GM18519 (cell line): Measurements from ENCODE around the gene NEDD4L.

Experiments used
- ATAC-seq: cut with Tn5 transposase; IDR thresholded peaks from one replicate; pipeline ENCODE4 v1.9.1; 2021; ENCODE audit warnings: mild to moderate bottlenecking, moderate library complexity; ENCODE audit not compliant: unreplicated experiment, low FRiP score

The NEDD4L gene

DNA sequence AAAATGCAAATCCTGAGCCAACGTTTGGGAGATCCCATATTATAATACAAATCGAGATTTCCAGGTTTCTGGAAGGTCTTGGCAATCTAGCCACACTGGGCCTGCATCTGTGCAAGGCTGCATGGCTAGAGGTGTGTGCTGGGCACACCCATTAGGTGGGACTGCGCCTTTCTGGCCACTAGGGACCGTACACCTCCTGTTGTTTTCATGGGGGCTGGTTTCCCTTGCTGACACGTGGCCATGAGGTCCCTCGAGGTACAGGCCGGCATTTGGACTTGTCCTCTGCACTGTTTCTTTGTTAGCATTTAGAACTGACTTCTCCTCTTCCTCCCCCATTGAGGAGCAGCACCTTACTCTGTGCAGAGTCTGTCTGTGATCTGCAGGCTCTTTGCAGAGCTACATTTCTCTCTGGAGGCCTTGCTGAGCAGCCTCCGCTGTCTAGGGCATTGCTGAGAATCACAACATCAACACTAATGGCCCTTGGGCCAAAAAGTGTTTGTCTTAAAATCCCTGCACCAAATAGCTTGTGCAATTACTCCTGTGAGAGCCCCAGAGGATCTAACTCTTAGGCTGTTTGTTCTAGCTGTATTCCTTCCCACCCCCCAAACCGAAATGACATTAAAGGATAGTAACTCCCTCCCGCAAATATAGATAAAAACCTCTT, 131.2 kb downstream of the NEDD4L start:
- no peak for ATAC-seq

DNA sequence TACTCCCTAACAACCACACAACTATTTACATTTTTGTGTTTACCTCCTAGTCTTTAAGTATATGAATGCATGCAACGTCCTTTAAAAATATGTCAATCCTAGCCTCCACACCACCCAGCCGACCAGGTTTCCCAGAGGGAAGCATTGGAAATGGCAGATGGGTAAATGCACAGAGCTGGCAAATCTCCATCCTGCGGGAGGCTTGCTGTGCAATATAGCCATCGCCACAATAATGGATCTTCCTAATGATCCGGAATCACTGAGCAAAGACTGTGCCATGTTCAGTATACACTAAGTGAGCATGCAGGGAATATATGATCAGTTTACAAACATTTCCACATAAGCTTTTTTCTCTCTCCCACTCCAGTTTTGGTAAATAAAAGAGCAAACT, 131.8 kb downstream of the NEDD4L start:
- ATAC-seq = no peak

DNA sequence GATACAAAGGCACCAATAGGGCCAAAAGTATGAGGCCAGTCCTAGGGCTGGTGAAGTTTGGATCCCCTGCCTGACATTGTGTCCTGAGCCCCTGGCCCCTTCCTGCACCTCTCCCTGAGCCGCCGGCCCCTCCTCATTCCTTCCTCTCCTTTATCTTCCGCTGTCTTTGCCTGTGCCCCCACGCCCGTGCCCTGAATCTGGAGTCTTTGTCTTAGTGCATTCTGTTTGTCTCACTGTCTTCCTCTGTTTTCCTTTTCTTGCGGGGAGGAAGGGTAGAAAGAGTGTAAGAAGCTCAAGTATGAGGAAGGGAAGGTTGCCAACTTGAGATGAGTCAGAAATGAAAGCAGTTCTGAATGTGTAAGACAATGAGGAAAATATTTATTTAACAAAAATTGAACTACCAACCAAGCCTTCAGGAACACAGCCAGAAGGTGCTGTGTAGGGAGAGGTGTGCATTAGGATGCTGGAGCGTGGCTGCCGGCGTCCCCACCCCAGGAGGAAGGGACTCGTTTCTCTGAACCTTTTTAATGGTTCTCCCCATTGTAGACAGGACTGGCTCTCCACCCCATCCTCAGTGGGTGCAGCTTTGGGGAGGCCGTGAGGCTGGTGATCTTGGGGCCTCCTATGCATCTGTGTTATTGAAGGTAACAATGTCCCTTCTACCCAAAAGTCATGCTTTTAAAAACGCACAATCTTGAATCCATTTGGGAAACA, 133.1 kb downstream of the NEDD4L start:
- ATAC-seq = no peak

DNA sequence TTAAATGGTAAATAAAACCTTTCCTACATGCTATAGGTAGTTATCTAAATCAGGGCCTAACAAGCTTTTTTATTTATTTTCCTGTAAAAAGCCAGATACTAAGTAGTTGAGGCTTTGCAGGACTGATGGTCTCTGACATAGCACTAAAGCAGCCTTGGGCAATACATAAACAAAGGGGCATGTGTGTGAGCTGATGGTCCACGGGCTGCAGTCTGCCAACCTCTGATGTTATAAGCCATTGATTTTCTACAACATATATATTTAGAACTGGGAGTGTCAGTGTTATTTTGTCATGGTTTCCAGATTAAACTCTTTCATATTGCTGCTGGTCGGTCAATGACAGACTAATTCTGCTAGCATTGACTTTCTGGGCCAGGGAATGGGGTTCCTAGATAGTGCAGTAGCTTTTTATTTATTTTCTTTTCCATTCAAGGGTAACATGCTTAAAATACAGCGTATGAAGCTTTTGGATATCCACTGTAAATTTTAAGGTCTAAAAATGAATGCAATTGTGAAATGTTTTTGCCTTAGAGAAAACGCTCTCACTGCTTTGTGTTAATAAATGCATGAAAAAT, 134.0 kb downstream of the NEDD4L start:
- ATAC-seq = no peak

DNA sequence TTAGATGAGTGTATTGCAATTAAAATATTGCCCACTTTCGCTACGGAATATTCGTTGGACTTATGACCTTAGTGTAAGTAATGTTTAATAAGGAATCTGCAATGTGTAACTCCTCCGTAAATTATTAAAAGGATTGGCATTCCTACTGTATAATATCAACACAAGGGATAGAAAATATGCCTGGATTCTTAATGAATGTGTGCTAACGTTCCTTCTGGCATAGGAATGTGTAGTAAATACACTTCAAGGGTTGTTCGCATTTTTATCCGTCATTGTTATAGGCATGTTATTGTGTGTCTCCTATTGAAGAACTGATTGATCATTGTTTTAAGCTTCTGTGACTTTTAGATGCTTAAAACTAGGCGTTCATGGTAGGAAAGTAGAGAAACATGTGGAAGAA, 134.5 kb downstream of the NEDD4L start:
- ATAC-seq = no peak

DNA sequence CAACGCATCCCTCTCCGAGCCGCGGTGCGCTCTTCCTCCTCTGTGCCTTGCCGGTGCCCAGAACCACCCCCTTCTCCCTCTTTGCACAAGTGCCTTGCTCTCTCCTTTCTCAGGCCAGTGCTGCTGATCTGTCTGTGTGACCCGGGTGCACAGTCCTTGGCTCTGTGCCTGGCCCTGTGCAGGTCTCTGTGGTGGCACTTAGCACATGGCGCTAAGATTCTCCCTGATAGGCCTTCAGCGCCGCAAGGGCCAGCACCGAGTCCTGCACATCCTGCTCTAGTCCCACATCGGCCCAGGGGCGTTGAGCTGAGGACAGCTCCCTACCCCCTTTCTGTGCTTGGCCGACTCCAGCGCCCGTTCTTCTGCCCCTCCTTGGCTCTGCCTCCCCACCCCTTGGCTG, 136.1 kb downstream of the NEDD4L start:
- ATAC-seq = no peak

DNA sequence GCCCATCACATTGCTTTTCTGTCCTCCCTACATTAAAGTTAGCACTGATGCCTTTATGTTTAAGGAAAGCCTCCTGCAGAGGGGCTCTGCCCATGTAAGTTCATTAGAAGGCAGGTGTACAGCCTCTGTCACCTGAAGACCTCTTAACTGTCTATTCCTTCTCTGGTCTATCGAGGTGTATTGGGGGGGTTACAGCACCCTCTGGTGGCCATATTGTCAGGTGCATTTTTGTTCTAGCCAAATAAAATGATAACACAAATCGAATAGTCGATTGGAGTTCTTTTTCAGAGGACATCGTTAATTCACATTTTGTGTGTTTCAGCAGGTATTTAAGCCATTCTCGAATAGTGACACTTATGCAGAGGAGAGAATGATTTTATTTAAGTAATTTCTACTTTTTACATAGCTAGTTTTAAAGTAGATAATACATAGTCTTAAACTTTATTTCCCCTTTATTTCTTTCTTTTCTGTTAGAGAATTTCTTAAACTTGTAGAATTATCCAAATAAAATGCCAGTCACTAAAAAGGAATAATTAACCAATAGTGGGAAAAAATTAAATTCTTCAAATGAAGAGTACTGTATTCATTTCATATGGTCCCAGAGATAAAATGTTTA, 136.8 kb downstream of the NEDD4L start:
- ATAC-seq = no peak

DNA sequence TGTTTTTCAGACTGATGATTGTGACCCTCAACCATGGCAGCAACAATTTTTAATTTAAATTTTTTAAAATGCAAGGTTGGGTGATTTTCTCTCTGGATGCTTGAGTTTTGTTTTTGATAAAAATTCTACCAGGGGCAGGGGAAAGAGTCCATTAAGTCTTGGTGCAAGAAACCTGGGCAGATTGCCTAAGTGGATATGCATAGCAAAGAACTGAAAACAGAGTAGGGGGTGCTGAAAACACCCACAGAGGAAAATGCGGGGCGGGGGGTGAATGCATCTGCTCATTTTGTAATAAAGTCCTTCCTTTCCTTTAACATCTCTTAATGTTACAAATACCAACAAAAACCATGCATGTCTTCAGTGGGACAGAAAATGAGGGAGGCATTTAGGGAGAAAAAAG, 138.0 kb downstream of the NEDD4L start:
- ATAC-seq = no peak

DNA sequence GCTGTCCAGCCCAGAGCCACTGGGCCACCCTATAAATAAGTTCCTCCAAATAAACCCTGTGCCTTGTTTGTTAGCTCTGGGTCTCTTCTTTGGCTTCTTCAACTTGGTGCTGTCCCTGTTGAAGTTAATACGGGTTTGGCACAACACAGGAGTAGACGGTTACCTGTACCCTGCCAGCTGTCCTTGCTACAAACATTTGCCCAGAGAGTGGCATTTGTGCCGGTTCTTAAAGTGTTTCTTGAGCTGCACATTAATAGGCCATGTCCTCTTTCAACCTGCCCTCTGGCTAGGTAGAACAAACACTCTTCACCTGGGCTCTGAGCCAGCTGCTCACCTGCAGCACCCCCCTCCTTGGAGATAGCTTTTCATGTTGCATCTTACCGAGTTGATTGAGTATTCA, 139.2 kb downstream of the NEDD4L start:
- no peak for ATAC-seq

DNA sequence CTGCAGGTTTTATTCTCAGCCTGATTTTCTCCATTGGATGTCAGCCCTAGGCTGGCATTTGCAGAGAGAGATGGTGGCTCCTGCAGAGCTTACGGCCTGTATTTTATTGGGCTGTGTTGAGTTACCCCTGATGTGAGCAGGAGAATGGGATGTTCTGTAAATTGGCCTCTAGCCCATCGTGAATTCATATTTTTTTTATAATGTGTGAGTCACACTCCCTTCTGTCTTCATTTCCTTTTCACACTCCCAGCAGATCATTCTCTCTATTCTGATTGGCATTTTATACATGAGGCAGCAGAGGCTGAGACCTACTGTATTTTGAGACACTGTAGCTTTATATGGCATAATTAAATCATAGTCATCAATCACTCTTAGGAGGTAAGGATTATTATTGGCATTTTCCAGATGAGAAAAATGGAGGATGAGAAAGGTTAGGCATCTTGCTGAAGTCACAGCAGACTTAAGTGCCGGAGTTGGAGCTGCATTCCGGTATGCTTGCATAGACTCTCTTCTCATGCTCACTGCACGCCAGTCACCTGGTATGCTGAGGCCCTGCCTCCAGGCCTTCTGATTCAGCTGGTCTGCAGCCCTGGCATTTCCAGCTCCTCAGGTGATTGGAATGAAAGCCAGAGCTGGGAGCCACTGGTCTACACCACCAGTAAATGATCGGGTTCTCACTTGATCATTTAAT, 142.4 kb downstream of the NEDD4L start:
- ATAC-seq = no peak

DNA sequence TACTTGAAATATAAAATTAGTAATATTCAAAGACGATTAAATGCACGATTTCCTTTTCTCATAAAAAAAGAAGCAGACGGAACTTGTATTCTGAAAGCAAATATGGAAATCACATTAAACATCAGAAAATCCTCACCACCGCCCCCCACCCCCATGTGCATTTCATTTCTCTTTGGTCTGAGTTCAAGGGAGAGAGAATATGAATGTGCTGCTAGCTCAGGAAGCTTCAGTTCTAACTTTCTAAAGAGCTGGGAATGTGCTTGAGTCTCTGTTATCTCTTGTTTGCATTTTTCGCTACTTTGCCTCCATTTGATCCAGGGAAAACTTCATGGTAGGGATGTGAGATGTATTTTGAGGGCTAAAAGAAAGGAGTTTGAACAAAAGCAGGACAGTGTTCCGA, 143.6 kb downstream of the NEDD4L start:
- ATAC-seq = no peak

DNA sequence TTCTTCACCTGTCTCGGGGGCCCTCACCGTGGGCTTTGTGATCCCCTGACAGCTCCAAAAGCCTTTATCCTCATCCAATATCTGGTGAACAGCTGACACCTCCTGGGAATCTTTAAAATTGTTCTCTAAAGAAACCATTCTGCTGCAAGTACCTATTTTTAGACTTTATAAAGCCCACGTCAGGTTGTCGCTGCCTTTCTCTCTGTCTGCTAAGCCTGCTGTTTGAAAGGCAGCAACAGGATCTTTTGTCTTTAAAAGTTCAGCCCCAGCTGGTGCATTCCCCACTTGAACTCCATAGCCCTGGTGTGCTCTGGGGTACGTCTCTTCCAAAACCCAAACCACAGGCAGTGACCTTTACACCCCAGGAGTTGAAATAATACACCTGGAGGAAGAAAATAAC, 145.0 kb downstream of the NEDD4L start:
- no peak for ATAC-seq

DNA sequence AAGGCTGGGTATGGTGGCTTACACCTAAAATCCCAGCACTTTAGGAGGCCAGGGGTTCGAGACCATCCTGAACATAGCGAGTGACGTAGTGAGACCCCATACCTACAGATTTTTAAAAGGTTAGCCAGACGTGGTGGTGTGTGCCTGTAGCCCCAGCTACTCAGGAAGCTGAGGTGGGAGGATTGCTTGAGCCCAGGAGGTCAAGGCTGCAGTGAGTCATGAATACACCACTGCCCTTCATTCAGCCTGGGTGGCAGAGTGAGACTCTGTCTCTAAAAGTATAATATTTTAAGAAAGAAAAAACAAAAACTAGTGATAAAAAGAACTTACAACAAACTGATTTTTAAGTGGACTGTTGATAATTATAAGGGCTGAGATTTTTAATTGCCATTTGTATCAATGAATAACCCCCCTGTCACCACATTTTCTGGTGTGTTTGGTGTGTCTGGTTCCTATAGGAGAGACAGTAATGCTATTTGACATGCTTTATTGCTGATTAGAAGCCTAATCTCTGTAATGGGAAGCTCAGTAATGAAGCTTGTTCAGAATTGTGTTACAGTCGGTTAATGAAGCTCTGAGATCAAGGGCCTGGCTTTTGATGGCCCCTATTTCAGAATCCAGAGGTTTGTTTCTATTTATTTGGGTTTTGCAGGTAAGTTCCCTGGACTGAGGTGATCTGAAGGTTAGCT, 147.0 kb downstream of the NEDD4L start:
- no peak for ATAC-seq

DNA sequence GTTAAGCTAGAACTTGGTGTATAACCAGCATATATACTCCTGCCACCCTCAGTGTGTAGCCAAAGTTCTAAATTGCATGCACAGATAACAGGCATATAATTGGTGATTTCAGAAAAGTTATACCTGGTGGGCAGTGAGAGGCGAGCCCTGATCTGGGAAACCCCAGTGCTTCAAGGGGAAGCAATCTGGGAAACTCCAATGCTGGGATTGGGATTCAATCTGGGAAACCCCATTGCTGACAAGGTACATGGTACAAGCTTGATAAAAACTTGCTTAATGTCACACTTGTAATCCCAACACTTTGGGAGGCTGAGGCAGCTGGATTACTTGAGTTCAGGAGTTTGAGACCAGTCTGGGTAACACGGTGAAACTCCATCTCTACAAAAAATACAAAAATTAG, 147.6 kb downstream of the NEDD4L start:
- no peak for ATAC-seq

DNA sequence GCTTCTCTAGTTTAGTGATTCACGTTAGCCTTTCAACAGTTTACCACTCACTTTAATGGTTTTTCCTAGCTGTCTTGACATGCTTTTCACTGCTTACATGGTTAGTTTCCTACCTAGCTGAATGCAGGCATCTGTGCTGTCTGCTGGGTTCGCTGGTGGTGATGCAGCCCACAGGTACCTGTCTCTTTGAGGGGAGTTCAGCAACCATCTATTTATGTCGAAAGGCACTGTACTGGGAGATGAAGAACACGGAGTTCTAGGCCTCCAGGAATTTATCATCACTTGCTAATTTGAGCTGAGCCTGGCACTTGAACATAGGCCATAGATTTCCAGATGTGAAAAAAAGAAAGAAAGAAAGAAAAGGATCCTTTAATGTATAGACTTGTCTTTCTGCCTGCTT, 148.5 kb downstream of the NEDD4L start:
- ATAC-seq = no peak

DNA sequence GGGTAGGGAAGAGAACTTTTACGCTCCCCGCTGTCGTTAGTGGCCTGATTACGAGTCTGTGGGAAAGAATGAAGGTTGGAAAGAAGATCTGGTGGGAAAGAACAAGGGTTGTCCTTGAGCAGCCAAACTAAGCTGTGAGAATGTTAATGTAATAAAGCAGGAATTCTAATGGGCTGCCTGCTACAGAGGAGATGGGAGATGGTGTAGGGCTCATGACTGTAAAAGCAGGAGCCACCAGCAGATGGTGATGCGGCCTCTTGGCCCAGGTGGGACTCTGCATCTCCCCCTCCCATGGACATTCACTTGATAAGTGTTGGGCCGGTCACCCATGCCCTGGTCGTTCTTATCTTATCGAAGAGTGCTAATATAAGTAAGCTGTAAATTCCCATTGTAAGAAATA, 150.0 kb downstream of the NEDD4L start:
- ATAC-seq = no peak

DNA sequence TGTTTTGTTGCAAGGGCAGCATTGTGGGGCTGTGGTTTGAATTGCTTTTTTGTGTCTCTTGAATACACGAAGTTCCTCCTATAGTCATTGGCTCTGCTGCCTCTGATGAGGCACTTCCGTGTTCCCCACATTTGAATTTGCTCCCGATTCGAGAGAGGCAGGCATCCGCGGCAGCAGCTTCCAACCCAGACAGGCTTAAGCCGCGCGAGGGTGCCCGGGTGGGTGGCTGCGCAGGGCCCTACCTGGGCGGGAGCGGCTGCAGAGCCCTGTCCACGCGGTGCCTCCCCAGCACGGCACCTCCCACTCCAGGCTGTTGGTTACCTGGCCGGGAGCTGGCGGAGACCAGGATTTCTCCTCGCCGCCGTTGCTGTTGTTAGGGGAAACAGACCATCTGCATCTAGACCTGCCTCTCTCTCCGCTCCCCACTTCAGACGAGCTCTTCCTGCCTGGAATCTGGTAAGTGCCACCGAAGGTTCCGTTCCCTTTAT, 151.3 kb downstream of the NEDD4L start:
- no peak for ATAC-seq

DNA sequence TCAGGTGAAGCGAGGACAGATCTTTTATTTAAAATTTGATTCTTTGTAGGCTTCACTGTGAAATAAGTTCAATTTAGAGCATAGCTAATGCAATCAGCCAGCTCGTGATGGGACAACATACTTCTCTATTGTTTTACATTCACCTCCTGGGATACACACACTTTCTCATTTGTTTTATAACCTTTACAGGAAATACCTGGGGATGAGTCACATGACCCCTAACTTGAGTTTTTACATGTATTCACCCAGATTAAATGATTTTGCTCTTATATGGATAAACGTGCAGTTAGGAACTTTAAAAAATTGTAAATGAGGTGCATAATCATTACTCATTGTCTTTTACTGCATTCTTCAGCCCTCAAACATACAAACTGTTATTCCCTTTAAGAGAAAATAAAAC, 152.1 kb downstream of the NEDD4L start:
- no peak for ATAC-seq

DNA sequence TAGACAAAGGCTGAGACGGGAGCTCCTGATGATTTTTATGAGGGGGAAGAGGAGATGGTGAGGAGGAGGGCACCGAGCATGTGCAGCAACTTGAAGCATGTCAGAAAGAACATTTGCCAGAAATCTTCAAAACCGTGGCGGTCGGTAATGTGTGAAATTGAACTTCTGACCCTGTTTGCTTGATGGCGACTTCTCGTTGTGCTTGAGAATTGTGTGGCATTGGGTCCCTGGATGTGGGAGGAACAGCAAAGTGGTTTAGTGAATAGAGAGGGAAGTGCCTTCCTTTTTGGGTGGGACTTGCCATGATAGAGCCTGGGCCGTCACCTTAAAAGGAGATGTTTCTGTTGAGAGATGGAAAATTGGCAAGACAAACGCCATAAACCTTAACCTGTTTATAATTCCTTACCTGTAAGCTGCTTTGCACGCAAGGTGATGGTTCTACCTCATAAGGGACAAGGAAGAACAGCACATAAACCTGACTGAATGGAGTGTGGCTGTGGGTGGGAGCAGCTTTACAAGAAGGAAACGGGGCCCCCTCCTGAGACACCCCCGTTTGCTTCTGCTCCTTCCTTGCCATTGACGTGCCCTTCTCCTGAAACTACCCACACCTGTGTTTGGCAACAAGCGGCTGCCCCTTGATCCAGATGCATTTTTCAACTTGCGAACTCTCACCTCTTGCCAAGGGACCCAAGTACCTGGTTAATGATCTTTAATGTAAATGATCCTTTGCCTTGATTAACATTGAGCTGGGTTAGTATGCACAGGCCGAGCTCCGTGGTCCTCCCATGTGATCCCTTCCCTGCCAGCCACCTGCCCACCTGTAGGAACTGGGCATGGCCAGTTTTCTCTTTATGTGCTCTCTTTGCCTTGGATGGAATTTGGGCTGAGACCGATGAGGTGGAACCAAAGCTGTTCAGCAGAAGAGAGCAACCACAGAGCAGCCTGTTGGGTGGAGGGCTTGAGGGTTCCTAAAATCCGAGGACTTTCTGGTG, 153.2 kb downstream of the NEDD4L start:
- no peak for ATAC-seq
